ENCODE measurements around the gene CDKN1C. TPM values are rescaled to one million over a fixed set of nuclear protein-coding genes. Genes with fewer than 3 reads are reported as not detected.

The CDKN1C gene
- total RNA-seq, 1 donor from 2014 or later = 268 TPM

DNA sequence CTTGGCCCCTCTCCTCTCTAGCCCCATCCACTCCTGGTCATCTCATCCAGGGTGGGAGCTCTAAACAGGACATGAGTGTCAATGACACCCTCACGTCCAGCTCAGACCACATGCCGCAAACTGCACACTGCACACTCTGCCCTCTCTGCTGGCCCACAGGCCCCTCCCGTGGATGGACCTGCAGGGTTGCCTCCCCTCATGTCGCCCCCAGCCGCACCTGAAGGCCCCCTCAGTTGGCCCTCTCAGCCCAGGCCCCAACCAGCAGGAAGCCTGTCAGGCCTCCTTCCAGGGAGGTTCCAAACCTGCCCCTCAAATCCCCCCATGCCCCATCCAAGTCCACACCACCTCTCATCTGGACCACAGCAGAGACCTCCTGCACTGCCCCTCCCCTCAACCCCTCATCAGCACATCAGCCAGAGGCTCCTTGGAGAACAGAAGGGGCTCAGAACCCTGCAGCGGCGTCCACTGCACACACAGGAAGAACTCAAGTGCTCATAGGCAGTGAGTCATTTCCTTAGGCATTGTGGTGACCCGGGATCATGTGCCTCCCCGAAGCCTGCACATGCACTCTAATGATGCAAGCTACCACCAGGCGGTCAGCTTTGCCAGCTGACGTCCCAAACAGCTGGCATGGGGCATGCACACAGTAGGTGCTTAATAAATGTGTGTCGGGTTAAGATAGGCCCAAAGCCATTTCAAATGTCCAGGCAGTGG, 12.9 kb upstream of the CDKN1C start:
- TF ChIP-seq, protein P1, sequence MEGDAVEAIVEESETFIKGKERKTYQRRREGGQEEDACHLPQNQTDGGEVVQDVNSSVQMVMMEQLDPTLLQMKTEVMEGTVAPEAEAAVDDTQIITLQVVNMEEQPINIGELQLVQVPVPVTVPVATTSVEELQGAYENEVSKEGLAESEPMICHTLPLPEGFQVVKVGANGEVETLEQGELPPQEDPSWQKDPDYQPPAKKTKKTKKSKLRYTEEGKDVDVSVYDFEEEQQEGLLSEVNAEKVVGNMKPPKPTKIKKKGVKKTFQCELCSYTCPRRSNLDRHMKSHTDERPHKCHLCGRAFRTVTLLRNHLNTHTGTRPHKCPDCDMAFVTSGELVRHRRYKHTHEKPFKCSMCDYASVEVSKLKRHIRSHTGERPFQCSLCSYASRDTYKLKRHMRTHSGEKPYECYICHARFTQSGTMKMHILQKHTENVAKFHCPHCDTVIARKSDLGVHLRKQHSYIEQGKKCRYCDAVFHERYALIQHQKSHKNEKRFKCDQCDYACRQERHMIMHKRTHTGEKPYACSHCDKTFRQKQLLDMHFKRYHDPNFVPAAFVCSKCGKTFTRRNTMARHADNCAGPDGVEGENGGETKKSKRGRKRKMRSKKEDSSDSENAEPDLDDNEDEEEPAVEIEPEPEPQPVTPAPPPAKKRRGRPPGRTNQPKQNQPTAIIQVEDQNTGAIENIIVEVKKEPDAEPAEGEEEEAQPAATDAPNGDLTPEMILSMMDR (IDR thresholded peaks at IDR 0.05; ENCODE audit: unreplicated experiment) = no peak
- no peak for DNase-seq (ENCODE audit: low spot score, unreplicated experiment)
- Mint-ChIP-seq H3K4me1 (ENCODE audit: low read depth) (no peaks in the 10 kb centered on the region), H3K9me3 (ENCODE audit: low read depth) (no peaks in the 10 kb centered on the region), H3K27ac (no peak overlapping the region), H3K4me3 (ENCODE audit: low read depth) (no peak overlapping the region), H3K27me3 (peaks cover 48% of the 10 kb centered on the region), H3K36me3 (ENCODE audit: insufficient read depth) (no peaks in the 10 kb centered on the region)

DNA sequence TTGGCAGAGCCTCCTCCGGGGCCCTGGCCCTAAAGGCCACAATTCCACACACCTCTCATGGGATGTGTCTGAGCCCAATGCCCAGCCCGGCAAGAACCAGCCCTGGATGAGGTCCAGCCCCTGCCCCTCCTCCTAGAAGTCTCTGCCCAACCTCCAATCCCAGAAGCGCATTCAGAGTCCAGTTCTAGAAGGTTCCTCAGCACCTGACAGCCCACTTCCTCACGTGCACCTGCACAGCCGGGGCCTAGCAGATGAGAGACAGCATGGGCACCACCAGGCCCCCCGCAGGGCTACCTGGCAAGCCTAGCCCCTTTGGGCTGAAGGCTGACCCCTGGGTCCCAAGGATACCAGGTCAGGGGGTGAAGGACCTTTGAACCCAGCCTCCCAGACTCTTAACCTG, 11.5 kb upstream of the CDKN1C start:
- no peaks in the 10 kb centered on the region for H3K4me1 Mint-ChIP-seq (ENCODE audit: low read depth)
- peaks cover 46% of the 10 kb centered on the region for H3K27me3 Mint-ChIP-seq
- H3K27ac Mint-ChIP-seq = no peak overlapping the region
- DNase-seq (ENCODE audit: low spot score, unreplicated experiment) = no peak
- H3K36me3 Mint-ChIP-seq (ENCODE audit: insufficient read depth) = no peaks in the 10 kb centered on the region
- H3K4me3 Mint-ChIP-seq (ENCODE audit: low read depth) = no peak overlapping the region
- H3K9me3 Mint-ChIP-seq (ENCODE audit: low read depth) = no peaks in the 10 kb centered on the region
- TF ChIP-seq, protein P1 (IDR thresholded peaks at IDR 0.05; ENCODE audit: unreplicated experiment) = no peak

DNA sequence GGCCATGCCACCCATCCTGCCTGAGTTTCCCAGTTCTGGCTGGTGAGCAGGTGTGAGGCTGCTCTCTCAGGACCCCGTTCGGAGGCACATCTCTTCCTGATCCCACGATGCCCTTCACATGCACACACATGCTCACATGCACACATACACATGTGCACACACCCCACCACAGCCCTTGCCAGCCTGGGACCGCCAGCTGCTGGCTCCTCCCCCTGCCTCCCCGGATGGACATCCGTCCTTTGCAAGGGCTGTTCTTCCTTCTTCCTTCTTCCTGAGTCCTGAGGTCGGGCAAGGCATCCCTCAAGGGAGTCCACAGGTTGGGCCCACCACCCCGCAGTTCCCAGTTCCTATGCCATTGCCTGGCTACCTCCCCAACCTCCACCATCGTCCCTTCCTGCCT, 10.5 kb upstream of the CDKN1C start:
- peaks cover 42% of the 10 kb centered on the region for H3K27me3 Mint-ChIP-seq
- H3K4me1 Mint-ChIP-seq (ENCODE audit: low read depth) = peaks cover 2% of the 10 kb centered on the region
- DNase-seq (ENCODE audit: low spot score, unreplicated experiment) = no peak
- no peaks in the 10 kb centered on the region for H3K9me3 Mint-ChIP-seq (ENCODE audit: low read depth)
- H3K4me3 Mint-ChIP-seq (ENCODE audit: low read depth) = no peak overlapping the region
- TF ChIP-seq, protein P1 (IDR thresholded peaks at IDR 0.05; ENCODE audit: unreplicated experiment) = no peak
- no peak overlapping the region for H3K27ac Mint-ChIP-seq
- H3K36me3 Mint-ChIP-seq (ENCODE audit: insufficient read depth) = no peaks in the 10 kb centered on the region

DNA sequence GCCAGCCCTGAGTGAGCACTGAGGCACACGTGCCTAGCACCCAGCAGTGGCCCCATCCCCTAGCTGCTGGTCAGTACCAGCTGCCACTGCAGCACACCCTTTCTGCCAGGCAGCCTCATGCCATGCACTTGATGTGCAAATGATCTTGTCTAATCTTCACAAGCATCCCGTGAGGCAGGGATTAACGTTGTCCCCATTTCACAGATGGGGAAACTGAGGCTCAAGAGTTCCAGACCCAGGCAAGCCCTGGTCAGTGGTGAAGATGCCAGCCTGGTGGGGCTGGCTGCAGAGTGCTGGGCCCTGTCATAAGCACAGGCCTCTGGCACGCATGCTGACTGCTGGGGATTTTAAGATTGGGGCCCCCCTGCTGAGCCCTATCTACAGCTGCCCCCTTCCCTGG, 8.4 kb upstream of the CDKN1C start:
- Mint-ChIP-seq H3K36me3 (ENCODE audit: insufficient read depth) (no peaks in the 10 kb centered on the region), H3K27ac (no peak overlapping the region), H3K4me1 (ENCODE audit: low read depth) (peaks cover 2% of the 10 kb centered on the region), H3K9me3 (ENCODE audit: low read depth) (no peaks in the 10 kb centered on the region), H3K27me3 (peaks cover 24% of the 10 kb centered on the region), H3K4me3 (ENCODE audit: low read depth) (no peak overlapping the region)
- TF ChIP-seq, protein P1 (IDR thresholded peaks at IDR 0.05; ENCODE audit: unreplicated experiment) = no peak
- no peak for DNase-seq (ENCODE audit: low spot score, unreplicated experiment)

DNA sequence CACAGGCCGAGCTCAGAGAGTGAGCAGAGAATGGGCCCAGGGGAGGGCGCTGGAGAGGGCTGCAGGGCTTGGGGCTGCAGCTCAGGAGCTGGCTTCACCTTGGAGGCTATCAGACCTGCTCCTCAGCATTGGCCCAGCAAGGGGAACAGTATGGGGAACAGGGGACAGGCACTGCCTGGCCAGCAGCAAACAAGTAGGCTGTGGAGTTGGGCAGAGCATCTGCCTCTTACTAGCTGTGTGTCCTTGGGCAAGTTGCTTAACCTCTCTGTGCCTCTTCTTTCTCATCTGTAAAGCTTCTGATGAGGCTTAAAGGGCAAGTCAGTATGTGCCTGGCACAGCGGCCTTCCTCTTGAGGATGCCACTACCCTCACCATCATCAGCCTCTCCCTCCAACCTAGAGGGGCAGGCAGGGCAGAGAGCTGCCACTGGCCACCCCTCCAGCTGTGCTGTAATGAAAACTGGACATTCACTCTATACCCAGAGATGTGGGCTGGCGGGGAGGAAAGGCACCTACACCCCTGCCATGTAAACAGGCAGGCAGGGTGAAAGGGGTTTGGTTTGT, 7.5 kb upstream of the CDKN1C start:
- peak overlapping the region; percentile 53 for H3K4me3 Mint-ChIP-seq (ENCODE audit: low read depth)
- no peak for DNase-seq (ENCODE audit: low spot score, unreplicated experiment)
- TF ChIP-seq, protein P1 (IDR thresholded peaks at IDR 0.05; ENCODE audit: unreplicated experiment) = no peak
- peaks cover 15% of the 10 kb centered on the region for H3K27me3 Mint-ChIP-seq
- no peak overlapping the region for H3K27ac Mint-ChIP-seq
- H3K4me1 Mint-ChIP-seq (ENCODE audit: low read depth) = peaks cover 3% of the 10 kb centered on the region
- no peaks in the 10 kb centered on the region for H3K9me3 Mint-ChIP-seq (ENCODE audit: low read depth)
- H3K36me3 Mint-ChIP-seq (ENCODE audit: insufficient read depth) = no peaks in the 10 kb centered on the region

Measured in progenitor cell of endocrine pancreas (in vitro differentiated cells).